HG03064 (cell line): ENCODE data around the gene SPDYC.
A peak's percentile ranks its signal among the peaks of the same experiment; 100 is the strongest.
"Not testable (repeated sequence)": the region's sequence is repeated elsewhere in the genome, so short reads cannot be mapped to it uniquely, and the experiment has no call there.

ENCODE experiments used
- ATAC-seq: cut with Tn5 transposase; IDR thresholded peaks from one replicate; pipeline ENCODE4 v1.9.1; 2021; ENCODE audit warnings: low read depth; ENCODE audit not compliant: unreplicated experiment

The SPDYC gene

GRCh38 chr11:65134240-65134951, 35.6 kb upstream of the SPDYC start, which contains the start of gene SYVN1:
SYVN1 (minus strand) TSS chr11:65134519; CDS start chr11:65133601, 918 bp downstream.
- peak; percentile 46 for ATAC-seq

- ATAC-seq: peak; percentile 48
These were observed 34.9 kb upstream of the SPDYC start for GRCh38 chr11:65134952-65135632.

- no peak for ATAC-seq
These were observed 34.3 kb upstream of the SPDYC start for GRCh38 chr11:65135633-65136145.

- no peak for ATAC-seq
These were observed 33.4 kb upstream of the SPDYC start for GRCh38 chr11:65136515-65137096.

GRCh38 chr11:65141896-65142494, 28.0 kb upstream of the SPDYC start:
- no peak for ATAC-seq

GRCh38 chr11:65147352-65148075, 22.5 kb upstream of the SPDYC start:
- ATAC-seq: no peak

- no peak for ATAC-seq
These were observed 21.4 kb upstream of the SPDYC start for GRCh38 chr11:65148657-65149056.

GRCh38 chr11:65150131-65150508, 19.9 kb upstream of the SPDYC start:
- ATAC-seq: not testable (repeated sequence)

GRCh38 chr11:65150509-65151299, 19.3 kb upstream of the SPDYC start:
- no peak for ATAC-seq

- no peak for ATAC-seq
These were observed 18.6 kb upstream of the SPDYC start for GRCh38 chr11:65151331-65151899.

GRCh38 chr11:65152122-65152521, 17.9 kb upstream of the SPDYC start:
- ATAC-seq: no peak

- ATAC-seq: no peak
These were observed 13.8 kb upstream of the SPDYC start for GRCh38 chr11:65156256-65156655.

GRCh38 chr11:65156926-65157325, 13.1 kb upstream of the SPDYC start:
- no peak for ATAC-seq

- ATAC-seq: no peak
These were observed 12.7 kb upstream of the SPDYC start for GRCh38 chr11:65157336-65157735.

- ATAC-seq: peak; percentile 78
These were observed 11.0 kb upstream of the SPDYC start for GRCh38 chr11:65159012-65159411.

- ATAC-seq: no peak
These were observed 9.4 kb upstream of the SPDYC start for GRCh38 chr11:65160643-65161042.

- no peak for ATAC-seq
These were observed 6.3 kb upstream of the SPDYC start for GRCh38 chr11:65163684-65164083.

GRCh38 chr11:65165410-65166317, 4.4 kb upstream of the SPDYC start:
- ATAC-seq: no peak
